Loucy (cell line): ENCODE data around the gene VAV3.

Source experiments
- H2AFZ ChIP-seq: fragments of 200-600 bp; sonication (generic); 2 replicates; pipeline ENCODE4 v1.6.0; 2016; ENCODE audit warnings: antibody characterized with exemption, mild to moderate bottlenecking, low read length, moderate library complexity
- H3F3A ChIP-seq: fragments of 200-600 bp; 2 replicates; pipeline ENCODE4 v1.6.0; 2016; ENCODE audit warnings: antibody characterized with exemption, low read depth, mild to moderate bottlenecking
- H3K27me3 ChIP-seq: fragments of 200-600 bp; sonication (generic); 2 replicates; pipeline ENCODE4 v1.6.1; 2014; ENCODE audit warnings: low read length, mild to moderate bottlenecking; ENCODE audit not compliant: insufficient read depth, poor library complexity, severe bottlenecking
- H3K36me3 ChIP-seq: fragments of 200-600 bp; sonication (generic); 2 replicates; pipeline ENCODE4 v1.6.1; 2016; ENCODE audit warnings: low read length; ENCODE audit not compliant: insufficient read depth
- H3K4me1 ChIP-seq: fragments of 200-600 bp; sonication (generic); 2 replicates; pipeline ENCODE4 v1.5.1; 2014; ENCODE audit warnings: low read length, mild to moderate bottlenecking; ENCODE audit not compliant: insufficient read depth, poor library complexity, severe bottlenecking
- H3K4me2 ChIP-seq: fragments of 200-600 bp; sonication (generic); 2 replicates; pipeline ENCODE4 v1.6.0; 2014; ENCODE audit warnings: antibody characterized with exemption, low read length, low read depth, mild to moderate bottlenecking; ENCODE audit not compliant: poor library complexity, severe bottlenecking
- H3K4me3 ChIP-seq: fragments of 200-600 bp; sonication (generic); 2 replicates; pipeline ENCODE4 v1.5.1; 2014; ENCODE audit warnings: low read length, mild to moderate bottlenecking, mixed read lengths; ENCODE audit not compliant: poor library complexity, severe bottlenecking
- H3K79me2 ChIP-seq: fragments of 200-600 bp; sonication (generic); 2 replicates; pipeline ENCODE4 v1.6.1; 2014; ENCODE audit warnings: low read length; ENCODE audit not compliant: insufficient read depth
- H3K9ac ChIP-seq: fragments of 200-600 bp; sonication (generic); 2 replicates; pipeline ENCODE4 v1.6.0; 2014; ENCODE audit warnings: mild to moderate bottlenecking, low read depth, low read length, moderate library complexity; ENCODE audit not compliant: poor library complexity, severe bottlenecking
- H3K9me2 ChIP-seq: fragments of 200-600 bp; sonication (generic); replicated peaks from 2 replicates; pipeline ENCODE4 v1.6.1; 2016; ENCODE audit warnings: low read depth, low read length, mixed read lengths
- H3K9me3 ChIP-seq: fragments of 200-600 bp; sonication (generic); 2 replicates; pipeline ENCODE4 v1.6.1; 2014; ENCODE audit warnings: mild to moderate bottlenecking, antibody characterized with exemption, low read length, low read depth; ENCODE audit not compliant: insufficient read depth
- H4K20me1 ChIP-seq: fragments of 200-600 bp; sonication (generic); 2 replicates; pipeline ENCODE4 v1.6.0; 2014; ENCODE audit warnings: antibody characterized with exemption, low read length, mild to moderate bottlenecking; ENCODE audit not compliant: insufficient read depth, poor library complexity, severe bottlenecking
- CTCF ChIP-seq: fragments of 200-600 bp; sonication (generic); conservative IDR thresholded peaks from 2 replicates; pipeline ENCODE4 v1.5.1; 2014; ENCODE audit warnings: mild to moderate bottlenecking, antibody characterized with exemption, low read length
- EZH2phosphoT487 ChIP-seq: fragments of 200-600 bp; IDR thresholded peaks from 2 replicates; pipeline ENCODE4 v1.6.1; 2018; ENCODE audit warnings: antibody characterized with exemption, mild to moderate bottlenecking, moderate library complexity, borderline replicate concordance

Gene VAV3

DNA sequence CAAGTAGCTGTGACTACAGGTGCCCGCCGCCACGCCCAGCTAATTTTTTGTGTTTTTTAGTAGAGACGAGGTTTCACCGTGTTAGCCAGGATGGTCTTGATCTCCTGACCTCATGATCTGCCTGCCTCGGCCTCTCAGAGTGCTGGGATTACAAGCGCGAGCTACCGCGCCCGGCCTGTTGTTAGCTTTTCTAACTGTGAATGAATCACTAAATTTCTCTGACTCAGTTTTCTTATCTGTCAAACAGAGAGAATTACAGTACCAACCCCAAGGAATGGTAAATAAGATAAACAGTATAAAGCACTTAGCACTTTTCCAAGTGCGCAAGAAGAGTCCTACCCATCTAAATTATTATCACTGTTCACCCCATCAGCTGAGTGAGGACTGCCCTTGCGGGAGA lies 193.6 kb downstream of the VAV3 start:
- Histone ChIP-seq H3F3A (no peaks in the 10 kb centered on the region), H3K79me2 (peaks cover 13% of the 10 kb centered on the region; the same call in 1 of the 2 replicates), H3K4me3 (no peak overlapping the region), H3K9me3 (no peaks in the 10 kb centered on the region), H3K9me2 (no peaks in the 10 kb centered on the region), H3K27me3 (no peaks in the 10 kb centered on the region), H4K20me1 (peaks cover 4% of the 10 kb centered on the region), H3K4me1 (peaks cover 17% of the 10 kb centered on the region), H2AFZ (no peak overlapping the region), H3K36me3 (peaks cover 83% of the 10 kb centered on the region; the same call in 1 of the 2 replicates), H3K9ac (no peak overlapping the region), H3K4me2 (no peak overlapping the region)
- no peak for TF ChIP-seq EZH2phosphoT487
- TF ChIP-seq CTCF: no peak

- Histone ChIP-seq H3K27me3 (no peaks in the 10 kb centered on the region), H3K4me1 (peaks cover 3% of the 10 kb centered on the region), H2AFZ (no peak overlapping the region), H4K20me1 (no peaks in the 10 kb centered on the region), H3K9me2 (no peaks in the 10 kb centered on the region), H3K4me2 (no peak overlapping the region), H3K79me2 (no peaks in the 10 kb centered on the region), H3K4me3 (no peak overlapping the region), H3K9me3 (no peaks in the 10 kb centered on the region), H3K9ac (no peak overlapping the region), H3F3A (no peaks in the 10 kb centered on the region), H3K36me3 (peaks cover 95% of the 10 kb centered on the region)
- TF ChIP-seq CTCF: no peak
- TF ChIP-seq EZH2phosphoT487: no peak
Measured at GRCh38 chr1:107767156-107767582, 197.8 kb downstream of the VAV3 start.

GRCh38 chr1:107766533-107766932 lies 198.4 kb downstream of the VAV3 start:
- Histone ChIP-seq H3K9me3 (no peaks in the 10 kb centered on the region), H3F3A (no peaks in the 10 kb centered on the region), H4K20me1 (no peaks in the 10 kb centered on the region), H3K9me2 (no peaks in the 10 kb centered on the region), H3K4me1 (peaks cover 3% of the 10 kb centered on the region), H3K4me3 (no peak overlapping the region), H3K9ac (no peak overlapping the region), H3K36me3 (peaks cover 96% of the 10 kb centered on the region), H3K79me2 (no peaks in the 10 kb centered on the region), H3K27me3 (no peaks in the 10 kb centered on the region), H2AFZ (no peak overlapping the region), H3K4me2 (no peak overlapping the region)
- TF ChIP-seq EZH2phosphoT487: no peak
- TF ChIP-seq CTCF: no peak
